Measurements from ENCODE around the gene ZNF407.
"Not testable (repeated sequence)": the region's sequence is repeated elsewhere in the genome, so short reads cannot be mapped to it uniquely, and the experiment has no call there.

The ZNF407 gene

DNA sequence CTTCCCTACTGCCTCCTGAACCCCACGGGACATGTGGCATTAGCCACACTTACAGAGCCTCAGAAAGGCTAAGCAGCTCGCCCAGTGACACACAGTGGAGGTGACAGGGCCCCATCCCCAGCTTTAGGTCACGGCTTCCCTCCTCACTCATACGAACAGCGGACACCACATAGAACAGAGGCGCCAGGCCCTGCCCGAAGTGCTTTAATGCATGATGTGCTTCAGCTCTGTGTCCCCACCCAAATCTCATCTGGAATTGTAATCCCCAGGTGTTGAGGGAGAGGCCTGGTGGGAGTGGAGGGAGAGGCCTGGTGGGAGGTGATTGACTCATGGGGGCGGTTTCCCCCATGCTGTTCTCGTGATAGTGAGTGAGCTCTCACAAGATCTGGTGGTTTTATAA is 476.0 kb downstream of the ZNF407 start:
- DNase-seq (ENCODE audit: low spot score) = no peak

DNA sequence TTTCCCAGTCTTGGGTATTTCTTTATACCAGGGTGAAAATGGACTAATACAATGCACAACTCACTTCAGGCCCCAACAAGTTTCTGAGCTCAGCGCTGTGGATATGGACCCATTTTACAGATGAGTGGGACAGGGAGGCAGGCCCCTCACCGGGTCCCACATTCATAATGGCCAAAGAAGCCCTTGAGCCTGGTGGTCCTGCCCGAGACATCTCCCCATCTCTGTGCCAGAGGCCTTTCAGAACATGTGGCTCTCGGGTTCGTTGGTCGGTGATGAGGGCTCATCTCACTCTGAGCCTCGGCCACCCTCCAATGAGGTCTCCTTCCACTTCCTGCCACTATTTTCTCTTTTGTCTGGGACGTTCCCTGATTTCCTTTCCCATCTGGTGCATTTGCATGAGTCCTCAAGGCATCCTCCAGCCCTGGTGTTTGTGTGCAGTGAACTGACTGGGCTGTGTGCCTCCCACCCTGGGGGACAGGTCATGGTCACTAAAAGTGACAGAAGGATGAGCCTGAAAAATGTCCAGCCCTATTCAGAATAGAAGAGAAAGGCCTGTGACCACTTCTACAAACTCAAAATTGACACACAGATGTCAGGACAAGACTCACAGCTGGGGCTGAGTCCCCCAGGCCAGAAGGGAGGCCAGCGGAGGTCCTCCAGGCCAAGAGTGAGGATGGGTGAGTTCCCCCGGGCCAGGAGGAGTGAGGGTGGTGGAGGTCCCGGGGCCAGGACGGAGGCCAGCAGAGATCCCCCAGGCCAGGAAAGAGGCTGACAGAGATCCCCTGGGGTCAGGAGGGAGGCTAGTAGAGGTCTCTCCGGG is 476.7 kb downstream of the ZNF407 start:
- DNase-seq (ENCODE audit: low spot score) = no peak

DNA sequence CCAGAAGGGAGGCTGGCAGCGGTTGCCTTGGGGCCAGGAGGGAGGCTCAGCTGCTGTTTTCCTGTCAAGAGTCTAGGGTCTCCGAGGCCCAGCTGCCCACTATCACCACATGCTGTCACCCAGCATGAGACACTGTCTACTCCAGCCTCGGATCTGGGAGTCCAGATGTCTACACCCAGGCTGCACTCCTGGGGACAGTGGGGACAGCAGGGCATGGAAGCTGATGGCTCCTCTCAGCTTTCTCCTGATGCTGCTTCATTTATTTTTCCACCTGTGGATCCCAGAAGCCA is 477.3 kb downstream of the ZNF407 start:
- no peak for DNase-seq (ENCODE audit: low spot score)

DNA sequence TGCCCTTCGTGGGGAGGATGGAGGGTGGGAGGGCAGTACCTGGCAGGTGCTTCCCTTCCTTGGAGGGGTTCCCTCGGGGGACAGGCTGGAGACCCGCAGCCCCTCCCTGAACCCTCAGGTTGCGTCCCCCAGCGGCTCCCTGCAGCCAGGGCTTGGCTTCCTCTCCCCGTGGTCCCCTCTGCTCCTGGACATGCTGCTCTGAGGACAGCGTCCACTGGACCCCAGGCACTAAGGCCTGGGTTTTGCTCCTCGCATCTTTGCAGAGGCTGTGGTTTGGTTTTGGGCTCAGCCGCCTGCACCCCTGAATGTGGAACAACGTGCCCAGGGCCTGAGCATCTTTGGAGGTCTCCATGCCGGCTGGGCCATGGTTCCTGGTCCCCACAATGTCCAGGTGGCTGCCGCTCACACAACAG is 477.8 kb downstream of the ZNF407 start:
- no peak for DNase-seq (ENCODE audit: low spot score)

DNA sequence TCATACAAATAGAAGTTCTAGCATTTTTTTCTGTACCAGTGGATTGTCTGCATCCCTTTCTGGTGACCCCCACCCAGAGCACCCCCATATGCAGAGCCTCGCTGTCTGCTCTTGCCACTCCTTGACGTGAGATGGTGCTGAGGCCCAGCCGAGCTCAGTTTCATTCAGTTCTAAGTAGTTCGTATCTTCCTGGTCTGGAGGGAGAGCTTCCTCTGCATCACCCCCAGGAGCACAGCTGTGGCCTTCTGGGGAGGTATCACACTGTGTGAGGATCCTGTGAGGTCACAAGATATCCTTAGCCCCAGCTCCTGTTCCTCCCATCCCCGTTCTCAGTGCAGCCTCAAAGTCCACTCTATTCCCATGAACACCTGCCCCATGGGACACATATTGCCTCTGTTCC is 478.6 kb downstream of the ZNF407 start:
- no peak for DNase-seq (ENCODE audit: low spot score)

DNA sequence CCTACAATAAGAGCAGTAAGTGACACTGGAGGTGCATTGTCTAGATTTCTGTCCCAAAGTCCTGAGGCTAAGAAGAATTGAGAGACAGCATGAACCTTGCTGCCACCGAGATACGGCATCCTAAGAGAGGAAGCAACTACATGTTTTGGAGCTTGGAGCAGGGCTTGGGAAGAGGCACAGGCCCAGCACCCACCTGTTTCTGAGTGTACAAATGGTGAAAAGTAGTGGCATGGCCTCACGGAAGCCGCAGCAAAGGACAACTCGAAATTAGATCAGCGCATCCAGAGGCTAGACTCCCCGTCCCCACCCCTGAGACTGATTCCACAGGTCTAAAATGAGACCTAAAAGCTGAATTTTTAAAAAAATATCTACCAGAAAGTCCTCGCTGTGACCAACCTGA is 483.8 kb downstream of the ZNF407 start:
- DNase-seq (ENCODE audit: low spot score) = no peak

DNA sequence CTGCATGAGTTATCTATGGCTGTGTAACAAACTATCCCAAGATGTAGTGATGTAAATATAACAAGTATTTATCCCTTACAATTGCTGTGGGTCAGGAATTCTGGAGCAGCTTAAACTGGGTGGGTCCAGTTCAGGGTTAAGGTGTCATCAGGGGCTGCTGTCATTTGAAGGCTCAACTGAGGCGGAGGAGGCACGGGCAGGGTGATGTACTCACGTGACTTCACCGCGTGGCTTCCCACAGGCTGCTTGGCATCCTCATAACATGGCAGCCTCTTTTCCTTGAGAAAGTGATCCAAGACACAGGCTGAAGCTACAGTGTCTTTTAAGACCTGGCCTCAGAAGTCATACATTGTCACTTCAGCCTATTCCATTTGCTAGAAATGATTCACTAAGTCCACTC is 485.5 kb downstream of the ZNF407 start:
- DNase-seq (ENCODE audit: low spot score) = no peak

DNA sequence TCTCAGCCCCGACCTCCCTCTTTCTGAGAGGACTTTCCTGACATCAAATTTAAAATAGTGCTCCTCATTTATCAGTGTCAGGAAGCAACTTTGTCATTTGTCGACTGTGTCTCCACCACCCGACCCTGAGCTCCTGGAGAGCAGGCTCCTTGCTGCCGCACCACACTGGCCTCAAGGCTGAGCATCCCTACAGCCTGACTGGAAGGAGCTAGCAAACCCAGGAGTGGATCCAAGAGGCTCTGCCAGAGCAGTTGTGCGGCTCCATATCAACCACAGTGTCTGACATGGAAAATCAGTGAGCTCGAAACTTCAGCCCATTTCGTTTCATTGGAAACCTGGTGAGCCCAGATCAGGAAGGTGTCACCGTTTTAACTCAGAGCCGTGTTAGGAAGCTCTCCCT is 486.1 kb downstream of the ZNF407 start:
- no peak for DNase-seq (ENCODE audit: low spot score)

DNA sequence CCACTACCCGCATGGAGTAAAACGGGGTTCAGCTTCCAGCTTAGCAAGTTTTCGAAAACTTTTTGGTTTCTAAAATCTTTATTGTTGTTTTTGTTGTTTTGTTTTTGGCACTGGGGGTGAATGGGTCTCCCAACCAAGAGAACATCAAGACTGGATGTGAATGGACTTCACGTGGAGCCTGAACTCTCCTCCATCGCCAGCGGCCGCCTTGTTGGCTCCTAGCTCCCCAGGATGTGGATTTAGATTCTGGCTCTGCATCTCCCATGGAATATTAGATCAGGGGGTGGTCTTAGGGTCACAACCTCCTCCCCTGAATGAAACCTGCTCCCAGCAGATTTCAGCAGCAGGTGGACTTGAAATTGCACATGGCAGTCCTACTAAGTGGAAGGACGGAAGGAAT is 488.0 kb downstream of the ZNF407 start:
- not testable (repeated sequence) for DNase-seq (ENCODE audit: low spot score)

DNA sequence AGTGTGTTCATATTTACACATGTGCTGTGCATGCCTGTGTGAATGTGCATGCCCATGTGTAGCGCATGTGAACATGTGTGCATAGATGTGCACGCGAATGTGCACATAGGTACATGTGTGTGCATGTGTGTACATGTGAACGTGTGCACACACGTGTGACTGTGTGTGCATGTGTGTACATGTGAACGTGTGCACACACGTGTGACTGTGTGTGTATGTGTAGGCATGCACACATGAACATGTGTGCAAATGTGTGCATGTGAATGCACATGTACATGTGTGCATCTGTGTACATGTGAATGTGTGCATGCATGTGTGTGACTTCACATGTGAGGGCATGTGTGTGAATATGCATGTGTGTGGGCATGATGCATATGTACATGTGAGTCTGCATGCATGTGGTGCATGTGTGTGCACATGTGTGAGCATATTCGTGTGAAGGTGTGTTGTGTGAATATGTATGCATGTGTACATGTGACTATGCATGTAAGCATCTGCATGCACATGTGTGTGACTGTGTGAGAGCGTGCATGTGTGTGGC is 488.9 kb downstream of the ZNF407 start:
- no peak for DNase-seq (ENCODE audit: low spot score)

DNA sequence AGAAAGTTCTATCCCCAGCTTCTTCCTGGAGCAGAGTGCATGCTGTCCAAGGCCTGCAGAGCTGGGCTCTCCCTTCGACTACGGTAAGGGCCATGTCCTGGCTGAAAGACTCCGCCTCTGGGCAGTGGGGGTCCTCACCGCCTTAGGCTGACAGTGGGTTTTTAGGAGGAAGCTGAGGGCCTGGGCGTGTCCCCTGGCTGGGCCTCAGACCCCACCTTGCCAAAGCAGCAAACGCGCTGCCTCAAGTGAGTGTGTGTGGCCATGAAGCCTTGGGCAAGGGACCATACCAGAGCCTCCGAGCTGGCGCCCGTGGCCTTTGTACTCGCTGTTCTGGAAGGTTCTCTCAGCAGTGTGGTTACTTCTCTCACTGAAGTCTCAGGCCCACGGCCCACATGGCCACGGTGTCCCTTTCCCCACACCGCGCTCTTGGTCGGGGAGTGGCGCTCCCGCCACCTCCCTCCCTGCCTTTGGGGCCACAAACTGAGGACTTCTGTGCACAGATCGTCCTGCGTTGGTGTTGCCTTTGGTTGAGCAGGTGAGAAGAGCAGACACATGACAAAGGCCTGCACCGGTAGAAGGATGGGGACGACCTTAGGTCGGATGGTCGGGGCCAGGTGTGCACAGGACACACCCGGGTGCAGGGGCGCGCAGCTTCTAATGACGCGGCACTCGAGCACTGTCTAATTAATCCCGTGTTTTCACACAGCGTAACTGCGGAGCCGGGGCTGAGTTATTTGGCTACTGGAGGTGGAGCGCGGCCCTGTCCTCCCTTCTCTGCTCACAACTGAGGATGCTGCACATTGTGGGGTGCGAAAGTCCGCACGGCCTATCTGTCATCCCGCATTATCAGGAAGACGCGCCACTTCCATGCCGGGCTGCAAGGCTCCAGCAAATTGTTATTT is 489.7 kb downstream of the ZNF407 start:
- no peak for DNase-seq (ENCODE audit: low spot score)

DNA sequence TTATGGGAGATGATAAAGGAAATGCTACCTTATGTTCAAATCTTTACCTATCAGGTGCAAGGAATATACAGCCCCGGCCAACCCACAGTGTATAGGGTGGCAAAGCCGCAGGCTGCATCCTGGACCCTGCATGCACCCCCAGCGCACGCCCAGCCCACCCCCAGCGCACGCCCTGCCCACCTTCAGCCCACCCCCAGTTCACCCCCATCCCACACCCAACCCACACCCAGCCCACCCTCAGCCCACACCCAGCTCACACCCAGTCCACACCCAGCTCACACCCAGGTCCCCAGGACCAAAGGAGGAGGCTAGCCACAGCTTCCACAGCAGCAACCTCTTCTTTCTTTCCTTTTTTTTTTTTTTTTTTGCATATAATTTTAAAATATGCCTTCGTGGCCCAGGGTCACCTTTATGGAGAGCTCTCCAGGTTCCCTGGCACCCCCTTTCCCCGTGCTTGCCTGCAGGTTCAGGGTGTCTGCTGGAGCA is 490.4 kb downstream of the ZNF407 start:
- no peak for DNase-seq (ENCODE audit: low spot score)

DNA sequence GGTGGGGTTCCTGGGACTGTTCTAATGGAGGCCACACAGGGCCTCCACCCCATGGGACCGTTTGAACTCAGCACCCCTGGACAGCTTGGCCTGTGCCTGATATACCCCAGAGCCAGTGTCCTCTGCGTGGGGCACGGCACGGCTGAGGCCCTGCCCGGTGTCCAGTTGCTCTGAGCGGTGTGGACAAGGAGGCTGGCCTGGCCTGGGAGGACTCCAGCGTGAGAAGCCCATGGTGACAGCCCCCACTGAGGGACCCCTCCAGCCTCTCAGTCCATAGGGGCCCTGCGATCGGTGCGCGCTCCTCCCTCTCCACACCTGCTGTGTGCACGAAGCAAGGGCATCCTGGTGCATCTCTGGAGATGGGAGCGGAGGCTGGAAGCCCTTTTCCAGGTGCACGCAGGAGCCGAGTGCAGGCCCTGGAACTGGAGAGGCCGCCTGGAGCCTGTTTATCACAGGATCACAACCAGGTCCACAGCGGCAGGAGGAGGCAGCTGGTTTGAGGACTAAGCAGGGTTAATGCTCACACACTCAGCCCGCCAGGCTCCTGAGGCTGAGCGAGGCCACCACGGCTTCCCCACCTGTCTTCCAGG is 491.0 kb downstream of the ZNF407 start:
- no peak for DNase-seq (ENCODE audit: low spot score)

DNA sequence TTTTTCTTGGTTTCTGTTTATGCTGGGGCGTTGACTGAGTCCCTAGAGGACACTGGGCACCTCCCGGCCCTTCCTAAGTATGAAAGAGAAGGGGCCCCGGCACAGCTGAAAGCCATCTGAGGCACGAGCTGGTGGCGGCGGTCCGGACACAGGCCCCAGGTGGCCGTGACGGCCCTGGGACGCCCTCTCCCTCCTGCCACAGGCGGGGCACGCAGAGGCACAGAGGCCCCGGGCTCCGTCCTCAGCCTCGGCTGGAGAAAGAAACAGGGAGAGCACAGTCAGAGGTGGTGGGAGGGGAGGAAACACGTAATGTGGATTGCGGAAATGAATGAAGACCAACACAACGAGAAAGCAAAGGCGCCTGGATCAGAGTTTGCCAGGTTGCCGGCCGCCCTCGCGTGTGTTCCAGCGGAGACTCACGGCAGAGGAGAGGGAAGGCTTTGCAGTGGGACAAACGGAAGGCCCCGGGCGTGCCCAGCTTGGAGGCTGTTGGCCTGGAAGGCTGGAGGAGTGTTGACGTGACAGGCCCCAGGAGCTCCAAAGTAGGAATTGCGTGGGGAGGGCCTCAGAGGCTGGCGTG is 492.2 kb downstream of the ZNF407 start:
- DNase-seq (ENCODE audit: low spot score) = no peak

DNA sequence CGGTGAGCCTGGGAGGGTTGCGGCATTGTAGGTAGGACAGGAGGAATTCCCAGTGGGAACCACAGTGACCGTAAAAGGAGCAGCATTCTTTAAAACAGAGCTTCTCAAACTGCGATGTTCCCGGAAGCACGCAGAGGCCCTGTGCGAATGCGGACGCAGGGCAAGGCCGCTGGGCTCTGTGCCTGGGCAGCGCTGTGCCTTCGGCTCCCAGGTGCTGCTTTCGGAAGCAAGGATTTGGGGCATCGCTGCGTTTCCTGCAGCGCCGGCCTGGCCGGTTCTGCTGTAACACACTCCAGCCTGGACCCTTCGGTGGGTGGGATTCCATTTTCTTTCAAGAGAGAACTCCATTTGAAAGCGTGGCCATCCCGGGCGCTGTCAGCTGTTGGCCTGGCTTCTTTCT is 492.7 kb downstream of the ZNF407 start:
- DNase-seq (ENCODE audit: low spot score) = no peak

DNA sequence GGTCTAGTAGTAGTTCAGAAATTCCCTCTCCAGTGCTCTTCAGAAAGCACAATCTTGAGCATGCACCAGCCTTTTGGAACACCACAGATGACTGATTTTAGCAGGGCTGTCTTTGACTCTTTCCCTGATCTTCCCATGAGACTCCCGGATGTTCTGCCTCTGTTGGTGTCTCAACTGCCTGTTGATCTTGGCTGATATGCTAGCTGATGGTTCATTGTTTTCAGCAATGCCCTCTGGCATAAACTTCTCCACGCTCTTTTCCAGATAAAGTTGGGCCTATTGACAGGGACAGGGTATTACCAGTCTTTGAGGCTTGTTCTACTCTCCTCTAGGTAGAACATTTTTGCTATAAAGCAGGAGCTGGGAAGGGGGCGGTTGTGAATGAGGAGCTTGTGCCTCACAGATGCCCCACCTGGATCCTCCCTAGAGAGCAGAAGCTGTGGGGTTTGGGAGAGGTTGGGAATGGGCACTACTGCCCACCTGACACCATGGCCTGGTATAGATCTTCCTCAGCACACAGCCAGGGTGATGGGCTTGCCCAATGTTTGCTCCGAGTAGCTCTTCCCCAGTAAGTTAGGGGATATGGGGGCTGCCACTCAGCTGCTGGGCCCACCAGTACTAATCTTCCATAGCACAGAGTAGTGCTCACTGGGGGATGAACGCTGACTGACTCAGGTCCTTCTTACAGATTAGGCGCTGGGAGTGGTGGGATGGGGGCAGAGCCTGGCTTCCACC is 500.0 kb downstream of the ZNF407 start:
- DNase-seq (ENCODE audit: low spot score) = no peak

DNA sequence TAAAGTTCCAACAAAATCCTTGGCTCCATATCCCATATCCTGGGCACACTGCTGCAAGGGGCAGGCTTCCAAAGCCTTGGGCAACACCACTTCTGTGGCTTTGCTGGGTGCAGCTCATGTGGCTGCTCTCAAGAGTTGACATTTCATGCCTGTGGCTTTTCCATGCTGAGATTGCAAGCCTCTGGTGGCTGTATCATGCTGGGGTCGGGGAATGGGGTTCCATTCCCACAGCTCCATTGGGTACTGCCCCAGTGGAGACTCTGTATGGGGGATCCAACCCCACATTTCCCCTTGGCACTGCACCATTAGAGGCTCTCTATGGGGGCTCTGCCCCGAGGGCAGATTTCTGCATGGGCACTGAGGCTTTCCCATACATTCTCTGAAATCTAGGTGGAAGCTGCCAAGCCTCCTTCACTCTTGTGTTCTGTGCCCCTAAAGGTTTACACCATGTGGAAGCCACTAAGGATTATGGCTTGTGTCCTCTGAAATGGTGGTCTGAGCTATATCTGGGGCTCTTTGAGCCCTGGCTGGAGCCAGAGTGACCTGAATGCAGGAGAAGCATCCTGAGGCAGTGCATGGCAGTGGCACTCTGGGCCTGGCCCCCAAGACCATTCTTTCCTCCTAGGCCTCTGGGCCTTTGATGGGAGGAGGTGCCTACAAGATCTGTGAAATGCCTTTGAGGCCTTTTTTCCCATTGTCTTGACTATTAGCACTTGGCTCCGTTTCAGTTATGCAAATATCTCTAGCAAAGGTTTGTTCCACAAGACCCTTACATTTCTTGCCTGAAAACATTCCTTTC is 503.4 kb downstream of the ZNF407 start:
- DNase-seq (ENCODE audit: low spot score) = no peak

DNA sequence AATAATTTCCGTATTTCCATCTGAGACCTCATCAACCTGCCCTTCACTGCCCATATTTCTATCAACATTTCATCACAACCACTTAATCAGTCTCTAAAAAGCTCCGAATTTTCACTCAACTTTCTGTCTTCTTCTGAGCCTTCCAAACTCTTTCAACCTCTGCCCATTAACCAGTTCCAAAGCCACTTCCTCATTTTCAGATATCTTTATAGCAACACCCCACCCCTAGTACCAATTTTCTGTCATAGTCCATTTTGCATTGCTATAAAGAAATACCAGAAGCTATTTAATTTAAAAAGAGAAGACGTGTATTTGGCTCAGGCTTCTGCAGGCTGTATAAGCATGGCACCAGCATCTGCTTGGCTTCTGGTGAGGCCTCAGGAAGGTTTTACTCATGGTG is 504.2 kb downstream of the ZNF407 start:
- no peak for DNase-seq (ENCODE audit: low spot score)

DNA sequence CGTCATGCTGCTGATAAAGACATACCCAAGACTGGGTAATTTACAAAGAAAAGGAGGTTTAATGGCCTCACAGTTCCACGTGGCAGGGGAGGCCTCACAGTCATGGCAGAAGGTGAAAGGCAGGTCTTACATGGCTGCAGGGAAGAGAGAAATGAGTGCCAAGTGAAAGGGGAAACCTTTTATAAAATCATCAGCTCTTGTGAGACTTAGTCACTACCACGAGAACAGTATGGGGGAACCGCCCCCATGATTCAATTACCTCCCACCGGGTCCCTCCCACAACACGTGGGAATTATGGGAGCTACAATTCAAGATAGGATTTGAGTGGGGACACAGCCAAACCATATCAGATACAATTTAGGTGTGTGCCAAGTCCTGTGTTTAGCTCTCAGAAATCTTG is 506.4 kb downstream of the ZNF407 start:
- DNase-seq (ENCODE audit: low spot score) = not testable (repeated sequence)

DNA sequence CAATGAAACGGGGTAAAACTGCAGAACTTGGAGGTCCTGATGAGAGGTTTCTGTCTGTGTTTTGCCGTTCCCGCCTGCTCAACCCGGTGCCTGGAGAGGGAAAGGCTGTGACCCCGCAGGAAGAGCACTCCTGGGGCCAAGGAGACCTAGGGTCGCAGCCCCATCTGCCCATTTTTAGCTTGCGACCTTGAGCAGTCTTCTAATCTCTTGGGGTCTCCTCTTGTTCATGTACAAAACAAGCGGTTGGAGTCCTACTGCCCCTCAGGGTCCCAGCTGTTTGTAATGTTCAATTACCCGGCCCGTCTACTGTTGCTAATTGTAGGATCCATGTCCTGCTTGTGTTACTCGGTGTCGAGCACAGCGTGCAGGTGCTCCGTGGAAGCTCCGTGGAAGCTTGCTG is 506.8 kb downstream of the ZNF407 start:
- DNase-seq (ENCODE audit: low spot score) = no peak
